H9 (cell line): Measurements from ENCODE around the gene MILR1. TPM values are rescaled to one million over a fixed set of nuclear protein-coding genes. Genes with fewer than 3 reads are reported as not detected.

Source experiments
- DNase-seq: peaks from one replicate; pipeline ENCODE4 v3.0.0-alpha.2; 2017
- H2AFZ ChIP-seq: one replicate; pipeline ENCODE4 v1.6.1; 2013; ENCODE audit warnings: mild to moderate bottlenecking, low read length, control low read depth, moderate library complexity
- H2AK5ac ChIP-seq: 2 replicates; pipeline ENCODE4 v1.6.1; 2013; ENCODE audit warnings: low read length, control low read depth, mixed read lengths; ENCODE audit not compliant: insufficient read length
- H2BK120ac ChIP-seq: one replicate; pipeline ENCODE4 v1.6.1; 2013; ENCODE audit warnings: low read depth, mild to moderate bottlenecking, low read length, control low read depth, inconsistent platforms; ENCODE audit not compliant: poor library complexity, severe bottlenecking
- H2BK12ac ChIP-seq: 2 replicates; pipeline ENCODE4 v1.6.1; 2013; ENCODE audit warnings: low read length, control low read depth, mixed read lengths, low read depth; ENCODE audit not compliant: insufficient read length
- H2BK15ac ChIP-seq: 2 replicates; pipeline ENCODE4 v1.6.1; 2013; ENCODE audit warnings: low read depth, low read length, control low read depth
- H2BK20ac ChIP-seq: one replicate; pipeline ENCODE4 v1.6.1; 2013; ENCODE audit warnings: low read depth, mild to moderate bottlenecking, low read length, control low read depth, inconsistent platforms; ENCODE audit not compliant: poor library complexity, severe bottlenecking
- H2BK5ac ChIP-seq: 2 replicates; pipeline ENCODE4 v1.6.1; 2013; ENCODE audit warnings: low read length, control low read depth, mixed read lengths; ENCODE audit not compliant: insufficient read length
- H3K14ac ChIP-seq: 2 replicates; pipeline ENCODE4 v1.6.1; 2013; ENCODE audit warnings: low read length, control low read depth; ENCODE audit not compliant: insufficient read depth
- H3K18ac ChIP-seq: 2 replicates; pipeline ENCODE4 v1.6.1; 2013; ENCODE audit warnings: low read depth, mild to moderate bottlenecking, mixed read lengths, low read length, control low read depth; ENCODE audit not compliant: insufficient read length
- H3K23ac ChIP-seq: 2 replicates; pipeline ENCODE4 v1.6.1; 2013; ENCODE audit warnings: low read length, control low read depth, mixed read lengths, low read depth; ENCODE audit not compliant: insufficient read length
- H3K23me2 ChIP-seq: 2 replicates; pipeline ENCODE4 v1.6.1; 2013; ENCODE audit warnings: low read depth, mild to moderate bottlenecking, mixed read lengths, low read length, control low read depth; ENCODE audit not compliant: insufficient read length, poor library complexity, severe bottlenecking
- H3K27ac ChIP-seq: 2 replicates; pipeline ENCODE4 v1.5.1; 2013; ENCODE audit warnings: low read length, control low read depth, mixed read lengths, low read depth; ENCODE audit not compliant: insufficient read length
- H3K27me3 ChIP-seq: 2 replicates; pipeline ENCODE4 v1.6.1; 2013; ENCODE audit warnings: low read length, control low read depth, inconsistent platforms; ENCODE audit not compliant: insufficient read depth
- H3K4ac ChIP-seq: 2 replicates; pipeline ENCODE4 v1.6.1; 2013; ENCODE audit warnings: low read depth, mild to moderate bottlenecking, control low read depth, inconsistent platforms, low read length, moderate library complexity
- H3K4me1 ChIP-seq: 2 replicates; pipeline ENCODE4 v1.6.1; 2013; ENCODE audit warnings: low read length, control low read depth, inconsistent platforms; ENCODE audit not compliant: insufficient read depth
- H3K4me2 ChIP-seq: 2 replicates; pipeline ENCODE4 v1.6.1; 2013; ENCODE audit warnings: low read length, control low read depth, mixed read lengths; ENCODE audit not compliant: insufficient read length, insufficient read depth
- H3K56ac ChIP-seq: 2 replicates; pipeline ENCODE4 v1.6.1; 2013; ENCODE audit warnings: low read depth, mild to moderate bottlenecking, mixed read lengths, low read length, control low read depth; ENCODE audit not compliant: insufficient read length
- H3K79me1 ChIP-seq: 2 replicates; pipeline ENCODE4 v1.6.1; 2013; ENCODE audit warnings: low read depth, mild to moderate bottlenecking, moderate library complexity, low read length, control low read depth, inconsistent platforms; ENCODE audit not compliant: insufficient read depth, poor library complexity, severe bottlenecking
- H3K79me2 ChIP-seq: 2 replicates; pipeline ENCODE4 v1.6.1; 2013; ENCODE audit warnings: low read length, control low read depth, inconsistent platforms; ENCODE audit not compliant: insufficient read depth
- H3K9ac ChIP-seq: 2 replicates; pipeline ENCODE4 v1.6.1; 2013; ENCODE audit warnings: low read length, control low read depth, mixed read lengths; ENCODE audit not compliant: insufficient read length; ENCODE audit errors: extremely low read depth
- H3K9me3 ChIP-seq: one replicate; pipeline ENCODE4 v1.6.1; 2013; ENCODE audit warnings: low read depth, low read length, inconsistent platforms; ENCODE audit not compliant: control insufficient read depth
- H3T11ph ChIP-seq: one replicate; pipeline ENCODE4 v1.6.1; 2013; ENCODE audit warnings: mild to moderate bottlenecking, low read length, control low read depth, inconsistent platforms
- H4K20me1 ChIP-seq: one replicate; pipeline ENCODE4 v1.6.1; 2013; ENCODE audit not compliant: control insufficient read depth, insufficient read length, insufficient read depth
- H4K5ac ChIP-seq: 2 replicates; pipeline ENCODE4 v1.6.1; 2013; ENCODE audit warnings: low read depth, mild to moderate bottlenecking, mixed read lengths, low read length, control low read depth; ENCODE audit not compliant: insufficient read length
- H4K8ac ChIP-seq: replicated peaks from 2 replicates; pipeline ENCODE4 v1.6.1; 2013; ENCODE audit warnings: low read length, control low read depth, mixed read lengths, low read depth; ENCODE audit not compliant: insufficient read length
- H4K91ac ChIP-seq: 2 replicates; pipeline ENCODE4 v1.6.1; 2013; ENCODE audit warnings: low read depth, mild to moderate bottlenecking, moderate library complexity, mixed read lengths, low read length, control low read depth; ENCODE audit not compliant: insufficient read length
- H3K27ac Mint-ChIP-seq, 3 experiments: 2 replicates in 2 of 3; 3 replicates in 1 of 3; pipeline ENCODE4 v1.8.0; 2020 to 2021; ENCODE audit warnings: mixed read lengths in 3 of 3, mild to moderate bottlenecking in 1 of 3, moderate library complexity in 1 of 3
- H3K27me3 Mint-ChIP-seq: 2 replicates; pipeline ENCODE4 v1.8.0; 2021; ENCODE audit warnings: low read depth, mild to moderate bottlenecking, moderate library complexity, mixed read lengths
- H3K36me3 Mint-ChIP-seq, 3 experiments: 2 replicates in 2 of 3; 3 replicates in 1 of 3; pipeline ENCODE4 v1.8.0; 2020 to 2021; ENCODE audit warnings: low read depth in 3 of 3, mixed read lengths in 3 of 3; ENCODE audit not compliant: insufficient read depth in 1 of 3
- H3K4me1 Mint-ChIP-seq, 2 experiments: 2 replicates each; pipeline ENCODE4 v1.8.0; 2020; ENCODE audit warnings: mixed read lengths in 2 of 2
- H3K4me3 Mint-ChIP-seq, 2 experiments: 2 replicates in 1 of 2; 3 replicates in 1 of 2; pipeline ENCODE4 v1.8.0; 2020 to 2021; ENCODE audit warnings: mild to moderate bottlenecking in 2 of 2, mixed read lengths in 2 of 2, moderate library complexity in 1 of 2
- H3K9me3 Mint-ChIP-seq, 2 experiments: 2 replicates in 1 of 2; 3 replicates in 1 of 2; pipeline ENCODE4 v1.8.0; 2020; ENCODE audit warnings: mild to moderate bottlenecking in 2 of 2, mixed read lengths in 2 of 2, moderate library complexity in 1 of 2
- CTCF ChIP-seq: fragments of 200-600 bp; sonication (generic); conservative IDR thresholded peaks from 3 replicates; pipeline ENCODE4 v1.8.0; 2021; ENCODE audit warnings: antibody characterized with exemption, mild to moderate bottlenecking
- WGBS: extraction: QIAGEN DNeasy Blood & Tissue Kit; methylation state at CpG from one replicate; pipeline ENCODE4 v1.1.7; 2013; ENCODE audit warnings: missing lambda C conversion rate, low lambda C conversion rate, mixed read lengths; ENCODE audit not compliant: insufficient read length; ENCODE audit errors: extremely low coverage; 5-methylcytosine and 5-hydroxymethylcytosine counted together
- total RNA-seq: library from RNA; stranded (reverse); gene quantifications from 2 replicates; pipeline ENCODE4 v1.2.1, GENCODE V29; 2021

MILR1 gene
- total RNA-seq, 1 experiment from 2014 or later = not detected

GRCh38 chr17:64424324-64424849, 24.5 kb upstream of the MILR1 start:
- Histone ChIP-seq H3K27ac (no peak overlapping the region), H2BK120ac (no peak overlapping the region), H2BK15ac (no peak overlapping the region), H2BK5ac (no peak overlapping the region), H3K27me3 (no peaks in the 10 kb centered on the region), H2AFZ (no peak overlapping the region), H2BK12ac (no peak overlapping the region), H3K14ac (no peak overlapping the region), H3T11ph (no peak overlapping the region), H4K5ac (no peak overlapping the region), H3K4me1 (no peaks in the 10 kb centered on the region), H3K18ac (no peak overlapping the region), H4K91ac (no peak overlapping the region), H3K9me3 (peaks cover 11% of the 10 kb centered on the region), H3K56ac (no peak overlapping the region), H3K4ac (no peak overlapping the region), H3K23ac (no peak overlapping the region), H2BK20ac (no peak overlapping the region), H4K8ac (no peak overlapping the region), H2AK5ac (no peak overlapping the region), H4K20me1 (no peaks in the 10 kb centered on the region), H3K79me1 (no peaks in the 10 kb centered on the region), H3K23me2 (no peaks in the 10 kb centered on the region), H3K4me2 (no peak overlapping the region), H3K9ac (no peak overlapping the region), H3K79me2 (no peaks in the 10 kb centered on the region)
- H3K9me3 Mint-ChIP-seq = peaks cover 21 to 29% of the 10 kb centered on the region in 2 experiments
- WGBS = no CpG with 5 or more reads among the region's 1 CpG
- DNase-seq = no peak
- no peak overlapping the region for H3K4me3 Mint-ChIP-seq
- H3K4me1 Mint-ChIP-seq = peaks cover 9 to 10% of the 10 kb centered on the region in 2 experiments
- no peak overlapping the region for H3K27ac Mint-ChIP-seq
- no peak for TF ChIP-seq CTCF
- peaks cover 11 to 18% (median 14%) of the 10 kb centered on the region in 3 experiments for H3K36me3 Mint-ChIP-seq
- peaks cover 3% of the 10 kb centered on the region; the same call in 1 of the 2 replicates for H3K27me3 Mint-ChIP-seq
